Measurements from ENCODE around the gene WWOX.

The WWOX gene

GRCh38 chr16:78629173-78629572 lies 529.7 kb downstream of the WWOX start:
- POLR2A ChIA-PET, result no interaction called here
- no peak for TF ChIP-seq CTCF (IDR thresholded peaks at IDR 0.05; ENCODE audit: control extremely low read depth, extremely low read depth, low read depth, missing control alignments)
- DNase-seq (ENCODE audit: extremely low spot score), result no peak

GRCh38 chr16:78630102-78630501 lies 530.6 kb downstream of the WWOX start:
- CTCF ChIA-PET, result no interaction called here
- POLR2A ChIA-PET, result no interaction called here
- no peak for TF ChIP-seq CTCF (IDR thresholded peaks at IDR 0.05; ENCODE audit: control extremely low read depth, extremely low read depth, low read depth, missing control alignments)
- no peak for DNase-seq (ENCODE audit: extremely low spot score)

More at GRCh38 chr16:78629173-78629572, 529.7 kb downstream of the WWOX start:
- CTCF ChIA-PET, result no interaction called here

GRCh38 chr16:78633551-78633950 lies 534.1 kb downstream of the WWOX start:
- ChIA-PET CTCF (no interaction called here), POLR2A (no interaction called here)
- no peak for TF ChIP-seq CTCF (IDR thresholded peaks at IDR 0.05; ENCODE audit: control extremely low read depth, extremely low read depth, low read depth, missing control alignments)
- no peak for DNase-seq (ENCODE audit: extremely low spot score)

GRCh38 chr16:78635807-78636206 lies 536.4 kb downstream of the WWOX start:
- no peak for DNase-seq (ENCODE audit: extremely low spot score)
- CTCF ChIA-PET, result no interaction called here
- TF ChIP-seq CTCF (IDR thresholded peaks at IDR 0.05; ENCODE audit: control extremely low read depth, extremely low read depth, low read depth, missing control alignments), result no peak
- POLR2A ChIA-PET, result no interaction called here

GRCh38 chr16:78638371-78638770 lies 538.9 kb downstream of the WWOX start:
- TF ChIP-seq CTCF (IDR thresholded peaks at IDR 0.05; ENCODE audit: control extremely low read depth, extremely low read depth, low read depth, missing control alignments), result no peak
- CTCF ChIA-PET, result no interaction called here
- POLR2A ChIA-PET, result no interaction called here
- no peak for DNase-seq (ENCODE audit: extremely low spot score)

- DNase-seq (ENCODE audit: extremely low spot score), result no peak
- no peak for TF ChIP-seq CTCF (IDR thresholded peaks at IDR 0.05; ENCODE audit: control extremely low read depth, extremely low read depth, low read depth, missing control alignments)
- ChIA-PET POLR2A (no interaction called here), CTCF (no interaction called here)
These were observed 540.3 kb downstream of the WWOX start for GRCh38 chr16:78639775-78640174.

GRCh38 chr16:78640886-78641285 lies 541.4 kb downstream of the WWOX start:
- TF ChIP-seq CTCF (IDR thresholded peaks at IDR 0.05; ENCODE audit: control extremely low read depth, extremely low read depth, low read depth, missing control alignments), result no peak
- ChIA-PET POLR2A (no interaction called here), CTCF (interaction anchor here (0.8 kb wide), 1 partner anchor 30 kb away, joined by 3 read pairs; no protein-coding TSS in a partner anchor)
- DNase-seq (ENCODE audit: extremely low spot score), result no peak
